Caki2 (cell line): ENCODE data around the gene XBP1. TPM values are rescaled to one million over a fixed set of nuclear protein-coding genes. Genes with fewer than 3 reads are reported as not detected.
"Not testable (repeated sequence)": the region's sequence is repeated elsewhere in the genome, so short reads cannot be mapped to it uniquely, and the experiment has no call there.

ENCODE experiments used
- DNase-seq: peaks from one replicate; pipeline ENCODE4 v3.0.0-alpha.2; 2015; ENCODE audit warnings: low read depth
- in situ Hi-C: cut with HindIII; loops from 2 replicates; pipeline ENCODE4 v1.10.0; 2016; ENCODE audit warnings: low sequenced_read_pairs, low pct_unique_long_range_greater_than_20kb, mixed read lengths
- total RNA-seq: library from RNA; depleted of rRNA; stranded (reverse); fragments of >200 nt; shearing (Covaris generic); gene quantifications from 2 replicates; pipeline ENCODE4 v1.2.3, GENCODE V29; 2014; ENCODE audit warnings: low replicate concordance; rRNA removed

XBP1 gene
- 300 and 337 TPM in 2 replicates for total RNA-seq

GRCh38 chr22:28800308-28801041 lies at the start of gene XBP1:
XBP1 (minus strand) TSS chr22:28800569.
- in situ Hi-C loops = no loop called here
- DNase-seq = peak; percentile 93

DNA sequence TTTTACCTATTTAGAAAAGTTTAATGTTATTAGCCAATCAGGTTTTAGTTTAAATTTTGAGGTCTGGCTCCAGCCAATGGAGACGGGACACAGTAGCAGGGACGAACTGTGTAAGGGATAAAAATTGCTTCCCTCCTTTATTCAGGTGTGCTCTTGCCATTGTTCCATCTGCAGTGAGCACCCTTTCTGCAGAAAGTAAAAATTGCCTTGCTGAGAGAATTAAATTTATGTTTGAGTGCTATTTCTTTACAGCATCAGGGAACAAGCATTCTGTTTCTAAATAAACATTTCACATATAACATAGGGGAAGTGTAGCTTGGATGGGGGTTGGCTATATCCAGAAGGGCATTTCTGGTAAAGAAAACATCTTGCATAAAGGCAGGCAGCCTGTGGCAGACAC lies 46.6 kb upstream of the XBP1 start:
- DNase-seq = no peak
- in situ Hi-C loops = no loop called here

DNA sequence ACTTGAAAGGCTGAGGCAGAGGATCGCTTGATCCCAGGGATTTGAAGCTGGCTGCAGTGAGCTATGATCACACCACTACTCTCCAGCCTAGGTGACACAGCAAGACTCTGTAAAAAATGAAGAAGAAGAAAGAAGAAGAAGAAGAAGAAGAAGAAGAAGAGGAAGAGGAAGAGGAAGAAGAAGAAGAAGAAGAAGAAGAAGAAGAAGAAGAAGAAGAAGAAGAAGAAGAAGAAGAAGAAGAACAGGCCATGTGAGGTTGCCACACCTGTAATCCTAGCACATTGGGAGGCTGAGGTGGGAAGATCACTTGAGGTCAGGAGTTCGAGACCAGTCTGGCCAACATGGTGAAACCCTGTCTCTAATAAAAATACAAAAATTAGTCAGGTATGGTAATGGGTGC lies 43.9 kb upstream of the XBP1 start:
- DNase-seq, in situ Hi-C loops: not testable (repeated sequence)

DNA sequence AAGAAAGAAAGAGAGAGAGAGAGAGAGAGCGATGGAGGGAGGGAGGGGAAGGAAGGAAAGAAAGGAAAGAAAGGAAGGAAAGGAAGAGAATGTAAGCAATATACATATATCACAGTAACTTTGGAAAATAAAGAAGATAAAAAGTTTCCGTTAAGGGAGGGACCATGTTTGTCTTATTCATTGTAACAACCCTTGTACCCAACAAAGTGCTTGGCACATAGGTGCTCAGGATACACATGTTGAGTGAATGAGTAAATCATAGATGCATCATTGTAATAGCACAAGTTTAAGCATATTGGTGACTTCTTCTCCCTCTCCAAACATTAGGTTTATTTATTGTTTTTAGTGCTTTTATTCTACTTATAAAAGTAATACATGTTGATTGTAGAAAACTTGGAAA lies 43.3 kb upstream of the XBP1 start:
- DNase-seq = no peak
- in situ Hi-C loops = no loop called here

DNA sequence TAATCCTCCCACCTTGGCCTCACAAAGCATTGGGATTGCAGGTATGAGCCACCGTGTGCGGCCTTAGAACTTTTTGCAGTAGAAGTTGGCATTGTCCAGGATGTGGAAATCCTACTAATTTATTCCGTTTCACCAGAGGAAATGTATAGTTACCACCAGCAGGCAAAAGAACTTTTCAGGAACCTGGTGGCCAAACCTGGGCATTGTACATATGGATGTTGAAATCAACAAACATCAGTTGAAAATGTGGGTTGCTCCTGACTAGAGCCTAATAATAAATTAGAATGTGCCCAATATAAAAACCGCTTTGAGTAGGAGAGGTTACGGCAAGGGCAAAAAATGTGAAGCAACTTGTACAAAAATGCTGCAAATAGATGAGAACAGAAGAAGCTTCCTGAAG lies 40.7 kb upstream of the XBP1 start:
- no peak for DNase-seq
- in situ Hi-C loops = no loop called here

DNA sequence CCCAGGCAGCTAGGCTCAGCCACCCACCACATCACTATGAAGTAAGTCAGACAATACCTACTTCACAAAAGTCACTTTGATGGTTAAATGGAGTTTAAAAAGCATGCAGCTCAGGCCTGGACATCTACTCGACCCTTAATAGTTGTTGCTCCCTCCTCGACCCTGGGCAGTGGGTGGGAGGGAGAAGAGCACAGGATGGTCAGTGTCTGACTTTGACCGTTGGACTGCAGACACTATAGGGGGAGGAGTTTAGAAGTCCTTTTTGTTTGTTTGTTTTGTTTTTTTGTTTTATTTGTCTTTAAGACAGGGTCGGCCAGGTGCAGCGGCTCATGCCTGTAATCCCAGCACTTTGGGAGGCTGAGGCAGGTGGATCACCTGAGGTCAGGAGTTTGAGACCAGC lies 38.6 kb upstream of the XBP1 start:
- DNase-seq = no peak
- in situ Hi-C loops = no loop called here

DNA sequence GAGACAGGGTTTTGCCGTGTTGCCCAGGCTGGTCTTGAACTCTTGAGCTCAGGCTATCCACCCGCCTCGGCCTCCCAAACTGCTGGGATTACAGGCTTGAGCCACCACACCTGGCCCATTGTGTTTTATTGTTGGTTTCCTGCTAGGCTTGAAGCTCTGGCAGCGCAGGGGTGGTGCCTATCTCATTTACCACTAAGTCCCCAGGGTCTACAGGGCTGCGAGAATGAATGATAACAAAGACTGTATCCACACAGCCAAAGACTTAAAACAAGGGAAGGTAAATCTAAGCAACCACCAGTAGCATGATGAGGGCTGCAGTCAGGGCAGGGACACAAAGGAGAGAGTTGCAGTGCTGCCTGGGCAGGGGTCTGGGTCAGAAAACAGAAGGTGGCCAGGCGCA lies 37.3 kb upstream of the XBP1 start:
- no peak for DNase-seq
- in situ Hi-C loops = no loop called here

- no peak for DNase-seq
- in situ Hi-C loops = no loop called here
These were observed 35.3 kb upstream of the XBP1 start for GRCh38 chr22:28835630-28836189.

DNA sequence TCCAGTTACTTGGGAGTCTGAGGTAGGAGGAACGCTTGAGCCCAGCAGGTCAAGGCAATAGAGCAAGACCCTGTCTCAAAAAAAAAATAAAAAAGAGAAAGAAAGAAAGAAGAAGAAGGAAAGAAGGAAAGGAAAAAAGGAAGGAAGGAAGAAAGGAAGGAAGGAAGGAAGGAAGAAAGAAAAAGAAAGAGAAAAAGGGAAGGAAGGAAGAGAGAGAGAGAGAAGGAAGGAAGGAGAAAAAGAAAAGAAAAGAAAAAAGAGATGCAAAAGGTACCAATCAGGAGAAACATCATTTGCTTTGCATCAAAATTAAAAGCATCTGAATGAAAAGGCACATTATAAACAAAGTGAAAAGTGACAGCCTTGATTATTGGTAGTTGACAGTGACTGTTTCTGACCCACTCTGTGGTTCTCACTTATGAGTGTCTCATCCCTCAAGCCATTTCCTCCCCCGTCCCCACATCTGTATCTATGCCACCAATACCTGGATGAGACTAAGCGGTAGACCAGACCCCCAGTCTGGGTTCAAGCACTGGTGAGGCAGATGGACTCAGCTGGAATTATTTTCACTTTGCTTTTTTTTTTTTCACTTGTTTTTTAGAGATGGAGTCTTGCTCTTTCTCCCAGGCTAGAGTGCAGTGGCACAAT lies 33.0 kb upstream of the XBP1 start:
- in situ Hi-C loops = no loop called here
- no peak for DNase-seq

DNA sequence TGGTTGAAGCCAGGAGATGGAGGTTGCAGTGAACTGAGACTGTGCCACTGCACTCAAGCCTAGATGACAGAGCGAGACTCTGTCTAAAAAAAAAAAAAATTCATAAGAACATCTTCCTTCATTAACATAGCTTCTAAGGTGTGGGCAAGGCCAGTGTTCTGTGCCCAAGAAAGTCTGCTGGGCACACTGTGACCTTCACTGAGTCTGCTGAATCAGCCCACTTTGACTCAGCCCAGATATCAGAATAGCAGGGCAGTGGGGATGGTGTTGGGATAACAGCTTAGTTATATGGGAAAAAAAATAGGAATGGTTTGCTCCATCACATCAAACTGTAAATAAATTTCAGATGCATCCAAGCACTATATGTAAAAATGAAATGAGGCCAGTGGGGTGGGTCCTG lies 32.4 kb upstream of the XBP1 start:
- in situ Hi-C loops = no loop called here
- DNase-seq = no peak

- in situ Hi-C loops = no loop called here
- DNase-seq = no peak
These were observed 31.0 kb upstream of the XBP1 start for GRCh38 chr22:28831140-28832072.

- no peak for DNase-seq
- in situ Hi-C loops = no loop called here
These were observed 30.1 kb upstream of the XBP1 start for GRCh38 chr22:28830441-28830840.

DNA sequence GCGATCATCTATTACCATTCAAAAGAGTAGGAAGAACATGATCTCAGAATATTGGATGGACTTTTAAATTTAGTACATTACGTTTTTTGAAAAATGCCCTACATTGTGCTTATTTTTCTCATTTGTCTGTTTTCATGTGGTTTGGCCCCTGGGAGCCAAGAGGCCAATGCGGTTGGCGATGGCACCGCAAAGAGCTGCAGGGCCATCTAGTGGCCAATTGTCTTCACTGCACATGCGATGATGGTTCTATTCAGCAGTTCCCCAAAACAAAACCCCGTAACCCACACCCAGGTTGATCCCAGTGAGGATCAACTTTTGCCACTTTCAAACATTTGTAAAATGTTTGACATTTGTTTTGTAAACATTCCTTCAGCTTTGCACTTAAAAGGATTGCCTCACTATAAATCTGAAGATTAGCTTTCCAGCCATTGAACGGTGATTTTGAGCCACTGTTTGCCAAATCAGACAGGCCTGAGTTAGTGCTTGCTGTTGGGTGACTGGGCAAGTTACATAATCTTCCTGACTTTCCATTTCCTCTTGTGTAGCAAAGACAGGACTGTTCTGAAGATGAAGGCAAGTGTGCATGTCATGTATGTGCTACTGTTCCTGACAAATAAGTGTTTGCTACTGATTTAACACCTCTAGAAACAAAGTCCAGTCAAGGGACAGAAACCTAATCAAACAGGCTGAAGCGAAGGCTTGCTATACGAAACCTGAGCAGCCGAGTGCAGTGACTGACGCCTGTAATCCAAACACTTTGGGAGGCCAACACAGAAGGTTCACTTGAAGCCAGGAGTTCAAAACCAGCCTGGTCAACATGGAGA lies 29.2 kb upstream of the XBP1 start:
- peak; percentile 52 for DNase-seq
- in situ Hi-C loops = no loop called here

DNA sequence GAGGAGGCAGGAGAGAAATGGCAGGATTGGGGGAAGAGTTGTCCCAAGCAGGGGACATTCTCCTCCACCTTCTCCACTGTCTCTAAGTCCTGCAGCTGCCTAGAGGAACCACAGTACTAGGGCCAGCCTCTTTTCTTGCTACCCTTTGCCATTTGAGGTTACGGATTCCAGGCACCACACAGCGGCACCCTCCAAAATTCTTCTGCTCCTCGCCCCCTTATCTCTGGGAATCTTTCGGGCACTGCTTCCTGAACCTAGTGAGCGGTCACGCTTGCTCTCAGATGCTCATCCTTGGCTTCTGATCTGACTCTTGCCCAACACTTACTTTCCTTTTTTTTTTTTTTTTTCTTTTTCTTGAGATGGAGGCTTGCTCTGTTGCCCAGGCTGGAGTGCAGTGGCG lies 26.6 kb upstream of the XBP1 start:
- DNase-seq = no peak
- in situ Hi-C loops = no loop called here

DNA sequence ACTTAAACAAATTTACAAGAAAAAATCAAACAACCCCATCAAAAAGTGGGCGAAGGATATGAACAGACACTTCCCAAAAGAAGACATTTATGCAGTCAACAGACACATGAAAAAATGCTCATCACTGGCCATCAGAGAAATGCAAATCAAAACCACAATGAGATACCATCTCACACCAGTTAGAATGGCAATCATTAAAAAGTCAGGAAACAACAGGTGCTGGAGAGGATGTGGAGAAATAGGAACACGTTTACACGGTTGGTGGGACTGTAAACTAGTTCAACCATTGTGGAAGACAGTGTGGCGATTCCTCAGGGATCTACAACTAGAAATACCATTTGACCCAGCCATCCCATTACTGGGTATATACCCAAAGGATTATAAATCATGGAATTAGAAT lies 26.1 kb upstream of the XBP1 start:
- in situ Hi-C loops = not testable (repeated sequence)

GRCh38 chr22:28824455-28824854 lies 24.1 kb upstream of the XBP1 start:
- in situ Hi-C loops, DNase-seq: not testable (repeated sequence)

More for the DNA sequence above, 26.1 kb upstream of the XBP1 start:
- DNase-seq = not testable (repeated sequence)

DNA sequence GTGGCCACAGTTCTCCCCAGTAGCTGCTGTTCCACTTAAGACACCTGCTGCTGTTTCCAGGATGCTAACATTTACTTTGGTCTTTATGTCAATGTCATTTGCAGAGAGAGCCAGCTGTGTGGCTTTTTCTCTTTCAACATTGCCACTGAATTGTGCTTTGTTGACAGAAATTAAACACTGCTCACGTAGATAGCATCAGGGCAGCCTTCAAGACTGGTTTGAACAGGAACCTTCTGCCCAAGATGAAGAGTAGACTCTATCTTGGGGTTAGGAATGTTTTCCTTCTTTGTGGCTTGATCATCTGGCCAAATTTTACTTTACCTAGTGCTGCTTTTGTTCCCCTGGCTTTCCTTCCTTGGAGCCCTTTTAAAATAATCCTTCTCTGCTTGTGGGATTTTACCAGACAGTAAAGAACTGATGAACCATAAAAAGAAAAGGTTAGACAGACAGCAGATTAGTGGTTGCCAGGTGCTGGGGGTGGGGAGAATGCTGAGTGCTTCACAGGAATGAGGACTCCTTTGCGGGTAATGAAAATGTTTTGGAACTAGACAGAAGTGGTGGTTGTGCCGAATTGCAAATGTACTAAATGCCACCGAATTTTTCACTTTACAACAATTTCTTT lies 22.7 kb upstream of the XBP1 start:
- in situ Hi-C loops = no loop called here
- DNase-seq = no peak
